ENCODE data around the gene MSH6.

The MSH6 gene

DNA sequence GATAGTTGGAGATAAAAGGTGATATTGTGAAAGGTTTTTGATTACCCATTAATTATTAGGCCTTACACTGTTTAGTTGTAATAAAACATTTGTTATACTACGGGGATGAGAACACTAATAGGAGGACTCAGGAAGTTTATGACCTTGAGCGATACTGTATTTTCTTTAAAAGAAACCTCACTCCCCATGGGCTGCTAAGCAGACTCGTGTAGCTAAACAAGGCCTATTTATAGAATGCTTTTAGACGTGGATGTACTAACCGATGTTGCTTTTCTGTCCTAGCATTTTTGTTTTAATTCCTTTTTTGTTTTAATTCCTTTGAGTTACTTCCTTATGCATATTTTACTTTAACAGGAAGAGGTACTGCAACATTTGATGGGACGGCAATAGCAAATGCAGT is 22.9 kb downstream of the MSH6 start:
- Histone ChIP-seq H3K27me3 (ENCODE audit: control insufficient read depth, insufficient read depth, low read length, poor library complexity, severe bottlenecking) (no peaks in the 10 kb centered on the region), H3K36me3 (ENCODE audit: control insufficient read depth, insufficient read depth, low read length) (peaks cover 78% of the 10 kb centered on the region), H3K4me1 (ENCODE audit: control insufficient read depth, insufficient read depth, low read length) (no peaks in the 10 kb centered on the region), H3K27ac (ENCODE audit: insufficient read depth, low read depth, low read length, poor library complexity, severe bottlenecking) (no peak overlapping the region), H3K4me3 (ENCODE audit: insufficient read depth, low read depth, low read length) (no peak overlapping the region), H3K9me3 (ENCODE audit: control insufficient read depth, low read length) (no peaks in the 10 kb centered on the region)
- WGBS, 2 experiments: 96 to 97% methylated on average over 5 to 6 of the region's 6 CpGs

DNA sequence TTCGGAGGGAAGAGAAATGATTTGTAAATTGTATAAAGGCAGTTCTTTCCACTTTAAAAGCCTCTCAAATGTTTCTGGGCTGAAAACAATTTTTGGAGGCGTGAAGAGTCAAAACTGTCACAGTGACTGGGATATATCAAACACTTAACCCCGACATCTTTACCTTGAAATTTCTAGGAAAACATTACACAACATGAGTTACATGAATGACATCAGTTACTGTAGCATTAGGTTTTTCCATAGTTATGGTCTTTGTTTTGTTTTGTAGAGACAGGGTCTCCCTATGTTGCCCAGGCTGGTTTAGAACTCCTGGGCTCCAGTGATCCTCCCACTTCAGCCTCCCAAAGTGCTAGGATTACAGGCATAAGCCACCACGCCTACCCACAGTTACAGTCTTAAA is 25.7 kb downstream of the MSH6 start:
- H3K27ac ChIP-seq (ENCODE audit: insufficient read depth, low read depth, low read length, poor library complexity, severe bottlenecking): no peak overlapping the region
- H3K4me3 ChIP-seq (ENCODE audit: insufficient read depth, low read depth, low read length): no peak overlapping the region
- H3K9me3 ChIP-seq (ENCODE audit: control insufficient read depth, low read length): no peaks in the 10 kb centered on the region
- H3K4me1 ChIP-seq (ENCODE audit: control insufficient read depth, insufficient read depth, low read length): no peaks in the 10 kb centered on the region
- peaks cover 59% of the 10 kb centered on the region for H3K36me3 ChIP-seq (ENCODE audit: control insufficient read depth, insufficient read depth, low read length)
- no peaks in the 10 kb centered on the region for H3K27me3 ChIP-seq (ENCODE audit: control insufficient read depth, insufficient read depth, low read length, poor library complexity, severe bottlenecking)
- WGBS, 2 experiments: 95 to 100% methylated on average over 4 of the region's 4 CpGs

DNA sequence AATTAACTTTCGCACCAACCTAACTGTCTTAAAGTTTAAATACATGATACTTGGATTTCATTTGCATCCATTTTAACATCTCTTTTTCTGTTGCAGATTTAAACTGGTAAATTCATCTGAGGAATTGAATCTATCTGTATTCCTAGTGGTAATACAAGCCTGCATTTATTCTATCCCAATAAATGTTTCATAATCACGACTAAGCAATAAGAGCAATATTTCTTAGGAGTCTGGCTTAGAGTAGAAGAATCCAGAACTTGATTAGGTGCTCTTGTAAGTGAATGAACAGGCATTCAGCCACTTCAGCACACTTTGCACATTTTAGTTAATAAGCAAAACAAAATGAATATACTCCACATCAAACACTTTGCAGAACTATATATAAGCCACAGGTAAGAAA is 27.0 kb downstream of the MSH6 start:
- Histone ChIP-seq H3K9me3 (ENCODE audit: control insufficient read depth, low read length) (no peaks in the 10 kb centered on the region), H3K4me3 (ENCODE audit: insufficient read depth, low read depth, low read length) (no peak overlapping the region), H3K4me1 (ENCODE audit: control insufficient read depth, insufficient read depth, low read length) (no peaks in the 10 kb centered on the region), H3K36me3 (ENCODE audit: control insufficient read depth, insufficient read depth, low read length) (peaks cover 50% of the 10 kb centered on the region), H3K27me3 (ENCODE audit: control insufficient read depth, insufficient read depth, low read length, poor library complexity, severe bottlenecking) (no peaks in the 10 kb centered on the region), H3K27ac (ENCODE audit: insufficient read depth, low read depth, low read length, poor library complexity, severe bottlenecking) (no peak overlapping the region)
- 91 to 100% methylated on average over 1 to 2 of the region's 2 CpGs for WGBS, 2 experiments

DNA sequence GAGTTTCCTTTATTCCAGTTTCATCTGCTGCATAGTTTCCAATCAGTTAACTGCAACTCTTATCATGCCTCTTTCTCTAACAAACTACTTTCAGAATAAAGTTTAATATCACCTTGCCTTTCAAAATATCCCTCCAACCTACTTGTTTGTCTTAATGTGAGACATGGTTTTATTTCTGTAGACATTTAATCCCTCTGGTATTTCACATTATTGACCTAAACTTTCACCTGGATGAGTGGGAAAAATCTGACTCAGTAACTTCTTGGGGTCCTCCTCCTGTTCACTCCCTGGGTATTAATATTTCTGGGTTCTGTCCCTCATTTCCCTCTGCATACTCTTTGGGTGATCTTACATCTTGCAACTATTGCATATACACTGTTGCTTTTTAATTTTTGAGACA is 27.9 kb downstream of the MSH6 start:
- no peaks in the 10 kb centered on the region for H3K9me3 ChIP-seq (ENCODE audit: control insufficient read depth, low read length)
- H3K27me3 ChIP-seq (ENCODE audit: control insufficient read depth, insufficient read depth, low read length, poor library complexity, severe bottlenecking): no peaks in the 10 kb centered on the region
- no peaks in the 10 kb centered on the region for H3K4me1 ChIP-seq (ENCODE audit: control insufficient read depth, insufficient read depth, low read length)
- H3K36me3 ChIP-seq (ENCODE audit: control insufficient read depth, insufficient read depth, low read length): peaks cover 48% of the 10 kb centered on the region
- H3K4me3 ChIP-seq (ENCODE audit: insufficient read depth, low read depth, low read length): no peak overlapping the region
- H3K27ac ChIP-seq (ENCODE audit: insufficient read depth, low read depth, low read length, poor library complexity, severe bottlenecking): no peak overlapping the region

DNA sequence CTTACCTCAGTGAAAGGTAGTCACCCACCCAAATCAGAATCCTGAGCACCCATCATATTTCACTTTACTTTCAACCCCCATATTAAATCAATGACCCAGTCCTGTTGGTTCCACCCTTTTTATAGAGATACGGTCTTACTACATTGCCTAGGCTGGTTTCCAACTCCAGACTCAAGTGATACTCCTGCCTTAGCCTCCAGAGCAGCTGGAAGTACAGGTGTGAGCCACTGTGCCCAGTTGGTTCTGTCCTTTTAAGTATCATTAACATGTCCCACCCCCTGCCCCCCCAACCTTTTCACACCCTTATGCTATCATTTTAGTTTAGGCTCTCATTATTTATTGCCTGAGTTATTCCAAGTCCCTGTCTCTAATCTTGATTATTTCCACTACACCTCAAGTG is 28.7 kb downstream of the MSH6 start:
- 86 to 93% methylated on average over 1 of the region's 1 CpG for WGBS, 2 experiments
- H3K27ac ChIP-seq (ENCODE audit: insufficient read depth, low read depth, low read length, poor library complexity, severe bottlenecking): no peak overlapping the region
- peaks cover 44% of the 10 kb centered on the region for H3K36me3 ChIP-seq (ENCODE audit: control insufficient read depth, insufficient read depth, low read length)
- no peaks in the 10 kb centered on the region for H3K27me3 ChIP-seq (ENCODE audit: control insufficient read depth, insufficient read depth, low read length, poor library complexity, severe bottlenecking)
- no peaks in the 10 kb centered on the region for H3K9me3 ChIP-seq (ENCODE audit: control insufficient read depth, low read length)
- no peaks in the 10 kb centered on the region for H3K4me1 ChIP-seq (ENCODE audit: control insufficient read depth, insufficient read depth, low read length)
- H3K4me3 ChIP-seq (ENCODE audit: insufficient read depth, low read depth, low read length): no peak overlapping the region

DNA sequence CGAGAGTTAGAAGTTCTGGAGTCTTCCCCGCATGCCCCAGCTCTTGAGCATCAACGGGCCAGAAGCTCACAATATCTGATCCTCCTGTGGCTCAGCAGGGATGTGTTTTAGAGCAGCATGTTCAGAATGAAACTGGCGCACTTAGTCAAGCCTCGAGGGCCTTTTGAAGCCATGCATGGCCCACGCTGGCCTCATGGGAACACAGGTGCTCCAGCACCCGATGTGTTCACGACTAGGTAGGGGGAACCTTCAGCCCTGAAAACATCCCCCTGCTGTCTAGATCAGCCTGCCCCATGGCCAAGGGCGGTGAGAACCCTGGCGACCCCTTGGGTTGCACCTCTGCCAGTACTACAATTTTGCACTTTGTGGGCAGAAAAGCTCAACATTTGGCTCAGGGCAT is 32.8 kb downstream of the MSH6 start:
- H3K4me3 ChIP-seq (ENCODE audit: insufficient read depth, low read depth, low read length): no peak overlapping the region
- peaks cover 35% of the 10 kb centered on the region for H3K36me3 ChIP-seq (ENCODE audit: control insufficient read depth, insufficient read depth, low read length)
- WGBS, 2 experiments: 96 to 97% methylated on average over 10 of the region's 10 CpGs
- no peak overlapping the region for H3K27ac ChIP-seq (ENCODE audit: insufficient read depth, low read depth, low read length, poor library complexity, severe bottlenecking)
- H3K27me3 ChIP-seq (ENCODE audit: control insufficient read depth, insufficient read depth, low read length, poor library complexity, severe bottlenecking): no peaks in the 10 kb centered on the region
- H3K9me3 ChIP-seq (ENCODE audit: control insufficient read depth, low read length): no peaks in the 10 kb centered on the region
- no peaks in the 10 kb centered on the region for H3K4me1 ChIP-seq (ENCODE audit: control insufficient read depth, insufficient read depth, low read length)

DNA sequence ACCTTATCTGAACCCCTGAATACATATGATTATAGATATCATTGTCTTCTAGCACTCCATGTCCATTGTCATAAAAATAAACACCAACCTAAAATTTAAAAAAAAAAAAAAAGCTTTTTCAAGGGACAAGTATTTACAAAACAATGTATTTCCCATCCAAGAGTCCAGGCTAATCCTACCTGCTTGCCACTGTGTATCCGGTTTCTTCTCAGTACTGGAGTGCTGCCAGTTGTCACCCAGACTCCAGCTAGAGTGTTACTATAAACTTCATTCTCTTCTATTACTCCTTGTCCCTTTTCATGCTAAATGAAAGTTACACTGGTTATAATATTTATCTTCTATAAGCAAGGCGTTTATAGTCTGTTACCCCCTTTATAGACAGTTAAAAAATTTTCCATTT is 35.8 kb downstream of the MSH6 start:
- no peaks in the 10 kb centered on the region for H3K4me1 ChIP-seq (ENCODE audit: control insufficient read depth, insufficient read depth, low read length)
- no peak overlapping the region for H3K4me3 ChIP-seq (ENCODE audit: insufficient read depth, low read depth, low read length)
- no peak overlapping the region for H3K27ac ChIP-seq (ENCODE audit: insufficient read depth, low read depth, low read length, poor library complexity, severe bottlenecking)
- no peaks in the 10 kb centered on the region for H3K27me3 ChIP-seq (ENCODE audit: control insufficient read depth, insufficient read depth, low read length, poor library complexity, severe bottlenecking)
- 88% methylated on average over 1 of the region's 2 CpGs for WGBS, 2 experiments
- H3K36me3 ChIP-seq (ENCODE audit: control insufficient read depth, insufficient read depth, low read length): peaks cover 35% of the 10 kb centered on the region
- H3K9me3 ChIP-seq (ENCODE audit: control insufficient read depth, low read length): no peaks in the 10 kb centered on the region

DNA sequence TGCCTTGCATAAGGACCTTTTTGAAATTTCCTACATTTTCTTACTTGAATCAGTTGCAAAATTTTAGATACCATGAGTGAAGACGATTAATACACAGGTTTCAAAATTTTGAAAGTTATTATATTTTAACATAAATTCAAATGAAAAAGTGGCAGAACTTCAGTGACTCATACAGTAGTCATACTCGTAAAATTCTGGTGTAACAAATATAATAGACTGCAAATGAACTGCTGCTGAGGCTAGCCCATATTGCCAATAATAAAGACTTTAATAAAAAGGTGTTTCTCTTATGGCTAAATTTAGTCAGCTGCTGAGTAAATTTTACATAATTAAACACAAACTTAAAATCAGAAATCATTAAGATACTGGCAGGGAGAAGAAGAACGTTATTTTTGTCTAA is 36.9 kb downstream of the MSH6 start:
- Histone ChIP-seq H3K27ac (ENCODE audit: insufficient read depth, low read depth, low read length, poor library complexity, severe bottlenecking) (no peak overlapping the region), H3K9me3 (ENCODE audit: control insufficient read depth, low read length) (no peaks in the 10 kb centered on the region), H3K36me3 (ENCODE audit: control insufficient read depth, insufficient read depth, low read length) (peaks cover 31% of the 10 kb centered on the region), H3K4me3 (ENCODE audit: insufficient read depth, low read depth, low read length) (no peak overlapping the region), H3K27me3 (ENCODE audit: control insufficient read depth, insufficient read depth, low read length, poor library complexity, severe bottlenecking) (no peaks in the 10 kb centered on the region), H3K4me1 (ENCODE audit: control insufficient read depth, insufficient read depth, low read length) (no peaks in the 10 kb centered on the region)
- whole genome bisulfite sequencing, 2 experiments: 100% methylated on average over 1 to 2 of the region's 3 CpGs

DNA sequence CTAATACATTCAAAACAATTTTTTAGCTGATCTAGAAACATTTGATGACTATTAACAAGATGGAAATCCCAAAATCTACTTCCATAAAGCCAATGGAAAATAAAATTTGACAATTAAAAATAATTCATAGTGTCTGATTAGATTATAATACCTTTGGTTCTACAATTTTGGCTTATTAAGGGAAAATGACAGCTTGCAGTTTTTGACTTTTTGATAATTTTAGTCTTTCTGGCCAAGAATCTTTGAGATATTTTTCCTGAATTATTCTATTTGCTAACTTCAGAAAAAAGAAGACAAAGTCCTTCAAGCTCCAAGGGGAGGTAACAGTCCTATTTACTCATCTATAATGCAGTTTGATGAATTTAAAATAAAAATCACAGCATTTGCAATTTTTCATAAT is 39.6 kb downstream of the MSH6 start:
- H3K4me1 ChIP-seq (ENCODE audit: control insufficient read depth, insufficient read depth, low read length): no peaks in the 10 kb centered on the region
- no peak overlapping the region for H3K4me3 ChIP-seq (ENCODE audit: insufficient read depth, low read depth, low read length)
- no peaks in the 10 kb centered on the region for H3K27me3 ChIP-seq (ENCODE audit: control insufficient read depth, insufficient read depth, low read length, poor library complexity, severe bottlenecking)
- no peak overlapping the region for H3K27ac ChIP-seq (ENCODE audit: insufficient read depth, low read depth, low read length, poor library complexity, severe bottlenecking)
- H3K36me3 ChIP-seq (ENCODE audit: control insufficient read depth, insufficient read depth, low read length): peaks cover 37% of the 10 kb centered on the region
- no peaks in the 10 kb centered on the region for H3K9me3 ChIP-seq (ENCODE audit: control insufficient read depth, low read length)

DNA sequence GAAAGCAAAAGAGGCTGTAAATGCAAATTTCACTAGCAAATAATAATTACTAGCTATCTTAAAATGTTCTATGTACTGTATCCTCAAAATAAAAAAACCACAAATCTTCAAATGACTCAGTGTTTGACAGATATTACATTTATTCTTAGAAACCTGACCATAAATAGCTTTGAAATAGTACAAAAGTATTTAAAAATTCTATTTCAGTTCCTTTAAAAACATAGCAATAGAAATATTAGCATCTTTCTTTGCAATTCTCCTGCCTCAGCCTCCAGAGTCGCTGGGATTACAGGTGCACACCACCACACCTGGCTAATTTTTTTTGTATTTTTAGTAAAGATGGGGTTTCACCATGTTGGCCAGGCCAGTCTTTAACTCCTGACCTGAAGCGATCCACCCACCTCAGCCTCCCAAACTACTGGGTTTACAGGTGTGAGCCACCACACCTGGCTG is 50.6 kb downstream of the MSH6 start:
- no peaks in the 10 kb centered on the region for H3K4me1 ChIP-seq (ENCODE audit: control insufficient read depth, insufficient read depth, low read length)
- H3K27me3 ChIP-seq (ENCODE audit: control insufficient read depth, insufficient read depth, low read length, poor library complexity, severe bottlenecking): no peaks in the 10 kb centered on the region
- WGBS, 2 experiments: 94 to 96% methylated on average over 2 of the region's 2 CpGs
- no peaks in the 10 kb centered on the region for H3K9me3 ChIP-seq (ENCODE audit: control insufficient read depth, low read length)
- H3K4me3 ChIP-seq (ENCODE audit: insufficient read depth, low read depth, low read length): no peak overlapping the region
- H3K27ac ChIP-seq (ENCODE audit: insufficient read depth, low read depth, low read length, poor library complexity, severe bottlenecking): no peak overlapping the region
- peaks cover 42% of the 10 kb centered on the region for H3K36me3 ChIP-seq (ENCODE audit: control insufficient read depth, insufficient read depth, low read length)

DNA sequence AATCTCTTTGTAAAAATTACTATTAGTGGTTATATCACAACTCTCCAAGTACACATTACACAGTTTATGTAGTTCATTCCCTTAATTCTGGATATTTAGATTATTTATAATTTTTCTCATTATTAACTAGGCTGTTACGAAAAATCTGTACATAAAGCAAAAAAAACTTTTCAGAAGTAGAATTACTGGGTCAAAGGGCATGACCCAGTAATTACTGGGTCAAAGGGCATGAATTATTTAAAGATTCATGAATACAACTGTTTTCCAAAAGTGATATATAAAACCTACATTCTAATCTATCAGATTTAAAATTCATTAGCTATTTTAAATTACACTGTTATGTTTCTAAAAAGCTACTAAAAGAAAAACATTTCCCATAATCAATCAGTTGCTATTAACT is 55.3 kb downstream of the MSH6 start:
- Histone ChIP-seq H3K27me3 (ENCODE audit: control insufficient read depth, insufficient read depth, low read length, poor library complexity, severe bottlenecking) (no peaks in the 10 kb centered on the region), H3K36me3 (ENCODE audit: control insufficient read depth, insufficient read depth, low read length) (peaks cover 35% of the 10 kb centered on the region), H3K4me1 (ENCODE audit: control insufficient read depth, insufficient read depth, low read length) (no peaks in the 10 kb centered on the region), H3K27ac (ENCODE audit: insufficient read depth, low read depth, low read length, poor library complexity, severe bottlenecking) (no peak overlapping the region), H3K9me3 (ENCODE audit: control insufficient read depth, low read length) (no peaks in the 10 kb centered on the region), H3K4me3 (ENCODE audit: insufficient read depth, low read depth, low read length) (no peak overlapping the region)
- WGBS, 2 experiments: no CpG with 5 or more reads among the region's 1 CpG
